ENCODE data around the gene FIBCD1. TPM values are rescaled to one million over a fixed set of nuclear protein-coding genes. Genes with fewer than 3 reads are reported as not detected.

Gene FIBCD1
- total and polyA plus RNA-seq, 8 donors: 0.64 to 11.4 (median 1.6) TPM

DNA sequence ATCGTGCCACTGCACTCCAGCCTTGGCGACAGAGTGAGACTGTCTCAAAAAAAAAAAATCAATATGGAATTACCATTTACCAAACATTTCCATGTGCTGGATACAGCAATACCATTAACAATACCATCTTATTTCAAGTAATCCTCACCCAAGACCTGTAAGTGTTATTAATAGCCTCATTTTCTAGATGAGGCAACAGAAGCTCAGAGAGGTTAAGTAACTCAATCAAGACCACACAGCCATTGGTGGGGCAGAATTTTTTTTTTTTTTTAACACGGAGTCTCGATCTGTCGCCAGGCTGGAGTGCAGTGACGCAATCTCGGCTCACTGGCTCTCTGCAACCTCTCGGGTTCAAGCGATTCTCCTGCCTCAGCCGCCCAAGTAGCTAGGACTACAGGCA lies 3.6 kb upstream of the FIBCD1 start:
- Histone ChIP-seq H3K4me1 (peaks cover 0 to 34% of the 10 kb centered on the region in 2 donors), H3K27me3 (peaks cover 30 to 75% of the 10 kb centered on the region in 2 donors), H3K4me3 (no peak overlapping the region), H3K27ac (no peak overlapping the region), H3K36me3 (no peaks in the 10 kb centered on the region), H3K9me3 (no peaks in the 10 kb centered on the region)
- TF ChIP-seq, protein P1, sequence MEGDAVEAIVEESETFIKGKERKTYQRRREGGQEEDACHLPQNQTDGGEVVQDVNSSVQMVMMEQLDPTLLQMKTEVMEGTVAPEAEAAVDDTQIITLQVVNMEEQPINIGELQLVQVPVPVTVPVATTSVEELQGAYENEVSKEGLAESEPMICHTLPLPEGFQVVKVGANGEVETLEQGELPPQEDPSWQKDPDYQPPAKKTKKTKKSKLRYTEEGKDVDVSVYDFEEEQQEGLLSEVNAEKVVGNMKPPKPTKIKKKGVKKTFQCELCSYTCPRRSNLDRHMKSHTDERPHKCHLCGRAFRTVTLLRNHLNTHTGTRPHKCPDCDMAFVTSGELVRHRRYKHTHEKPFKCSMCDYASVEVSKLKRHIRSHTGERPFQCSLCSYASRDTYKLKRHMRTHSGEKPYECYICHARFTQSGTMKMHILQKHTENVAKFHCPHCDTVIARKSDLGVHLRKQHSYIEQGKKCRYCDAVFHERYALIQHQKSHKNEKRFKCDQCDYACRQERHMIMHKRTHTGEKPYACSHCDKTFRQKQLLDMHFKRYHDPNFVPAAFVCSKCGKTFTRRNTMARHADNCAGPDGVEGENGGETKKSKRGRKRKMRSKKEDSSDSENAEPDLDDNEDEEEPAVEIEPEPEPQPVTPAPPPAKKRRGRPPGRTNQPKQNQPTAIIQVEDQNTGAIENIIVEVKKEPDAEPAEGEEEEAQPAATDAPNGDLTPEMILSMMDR (IDR thresholded peaks at IDR 0.05): no peak
- intact Hi-C loops (cut with DNase I): loop anchor here in 1 of 2 donors (10.0 kb wide), 2 partner anchors 78 to 238 kb away; no protein-coding TSS in a partner anchor
- no peak for DNase-seq
- no peak for ATAC-seq

DNA sequence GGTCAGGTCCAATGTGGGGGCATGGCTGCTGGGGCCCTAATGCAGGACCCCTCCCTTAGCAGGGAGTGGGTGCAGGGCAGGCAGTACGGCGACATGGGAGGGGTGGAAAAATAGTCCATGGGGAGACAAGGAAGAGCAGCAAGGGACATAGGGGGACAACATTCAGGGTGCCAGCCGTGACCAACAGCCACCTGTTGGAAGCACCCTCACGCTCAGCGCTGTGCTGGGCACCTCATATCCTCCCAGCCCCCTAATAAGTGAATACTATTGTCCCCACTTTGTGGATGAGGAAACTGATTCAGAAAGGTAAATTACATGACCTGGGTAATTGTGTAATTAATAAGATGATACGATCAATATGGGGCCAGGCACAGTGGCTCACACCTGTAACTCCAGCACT lies 3.0 kb upstream of the FIBCD1 start:
- H3K4me3 ChIP-seq: no peak overlapping the region
- no peak overlapping the region for H3K27ac ChIP-seq
- intact Hi-C loops (cut with DNase I): loop anchor here in 1 of 2 donors (10.0 kb wide), 2 partner anchors 77 to 237 kb away; no protein-coding TSS in a partner anchor
- H3K36me3 ChIP-seq: no peaks in the 10 kb centered on the region
- ATAC-seq (no peak), DNase-seq (peak in 1 of 4 donors; percentile 43)
- peaks cover 0 to 37% of the 10 kb centered on the region in 2 donors for H3K4me1 ChIP-seq
- no peaks in the 10 kb centered on the region for H3K9me3 ChIP-seq
- H3K27me3 ChIP-seq: peaks cover 36 to 75% of the 10 kb centered on the region in 2 donors
- TF ChIP-seq, protein P1 (IDR thresholded peaks at IDR 0.05): no peak

GRCh38 chr9:130940693-130941576 lies 1.9 kb upstream of the FIBCD1 start:
- H3K27me3 ChIP-seq: peaks cover 37 to 81% of the 10 kb centered on the region in 2 donors
- intact Hi-C loops (cut with DNase I): loop anchor here in 1 of 2 donors (10.0 kb wide), 2 partner anchors 76 to 236 kb away; no protein-coding TSS in a partner anchor

DNA sequence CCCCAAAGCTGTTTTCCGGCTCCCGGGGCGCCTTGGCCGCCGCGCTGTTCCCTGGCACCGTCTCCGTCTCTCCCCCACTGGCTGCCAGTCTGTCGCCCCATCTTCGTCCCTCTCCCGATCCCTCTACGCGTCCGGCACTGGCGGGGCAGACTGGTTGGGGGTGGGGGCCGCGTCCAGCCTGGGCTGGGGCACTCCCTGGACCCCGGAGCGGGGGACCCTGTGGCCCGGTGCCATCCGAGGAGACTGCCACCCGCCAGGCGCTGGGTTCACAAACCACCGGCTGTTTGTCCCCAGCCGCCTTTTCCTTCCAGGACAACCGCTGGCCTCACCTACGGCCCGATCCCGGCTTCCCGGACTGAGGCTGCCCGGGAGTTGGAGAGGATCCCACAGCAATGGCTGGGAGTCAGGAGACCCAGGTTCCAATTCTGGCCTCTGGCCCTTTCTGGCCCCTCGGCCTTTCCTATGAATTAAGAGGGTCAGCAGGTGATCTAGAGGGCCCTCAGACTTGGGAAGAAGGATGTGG lies 1.0 kb upstream of the FIBCD1 start:
- intact Hi-C loops (cut with DNase I): loop anchor here in 1 of 2 donors (10.0 kb wide), 2 partner anchors 75 to 235 kb away; no protein-coding TSS in a partner anchor

More at GRCh38 chr9:130940693-130941576, 1.9 kb upstream of the FIBCD1 start:
- H3K4me1 ChIP-seq: peaks cover 0 to 37% of the 10 kb centered on the region in 2 donors
- H3K9me3 ChIP-seq: no peaks in the 10 kb centered on the region
- no peaks in the 10 kb centered on the region for H3K36me3 ChIP-seq
- peak in 3 of 4 donors; percentile 62 to 93 (median 78) for DNase-seq
- no peak overlapping the region for H3K27ac ChIP-seq
- peak; percentile 95 for ATAC-seq
- TF ChIP-seq, protein P1 (IDR thresholded peaks at IDR 0.05): peak; percentile 71 to 84
- no peak overlapping the region for H3K4me3 ChIP-seq

More for the DNA sequence above, 1.0 kb upstream of the FIBCD1 start:
- Histone ChIP-seq H3K4me3 (peak overlapping the region in 1 of 2 donors; percentile 42), H3K27ac (no peak overlapping the region), H3K4me1 (peaks cover 0 to 37% of the 10 kb centered on the region in 2 donors), H3K9me3 (no peaks in the 10 kb centered on the region), H3K27me3 (peaks cover 44 to 90% of the 10 kb centered on the region in 2 donors), H3K36me3 (no peaks in the 10 kb centered on the region)
- TF ChIP-seq, protein P1 (IDR thresholded peaks at IDR 0.05): no peak
- ATAC-seq (no peak), DNase-seq (no peak)
